HG03066 (cell line): ENCODE data around the gene GABRA5.
"Not testable (repeated sequence)": the region's sequence is repeated elsewhere in the genome, so short reads cannot be mapped to it uniquely, and the experiment has no call there.

Source experiments
- ATAC-seq: cut with Tn5 transposase; IDR thresholded peaks from one replicate; pipeline ENCODE4 v1.9.1; 2021; ENCODE audit warnings: low read depth; ENCODE audit not compliant: unreplicated experiment

The GABRA5 gene

GRCh38 chr15:26874774-26875475 lies 8.1 kb downstream of the GABRA5 start:
- no peak for ATAC-seq

- no peak for ATAC-seq
These were observed 8.6 kb downstream of the GABRA5 start for GRCh38 chr15:26875476-26875850.

GRCh38 chr15:26877831-26878230 lies 11.0 kb downstream of the GABRA5 start:
- ATAC-seq = no peak

GRCh38 chr15:26879706-26880105 lies 12.8 kb downstream of the GABRA5 start:
- no peak for ATAC-seq

- ATAC-seq = no peak
These were observed 15.2 kb downstream of the GABRA5 start for GRCh38 chr15:26882112-26882511.

GRCh38 chr15:26882616-26883365 lies 15.9 kb downstream of the GABRA5 start:
- no peak for ATAC-seq

- no peak for ATAC-seq
These were observed 16.6 kb downstream of the GABRA5 start for GRCh38 chr15:26883466-26883865.

GRCh38 chr15:26886566-26886965 lies 19.7 kb downstream of the GABRA5 start:
- no peak for ATAC-seq

GRCh38 chr15:26887926-26888666 lies 21.2 kb downstream of the GABRA5 start:
- no peak for ATAC-seq

- ATAC-seq = no peak
These were observed 21.9 kb downstream of the GABRA5 start for GRCh38 chr15:26888761-26889160.

GRCh38 chr15:26889298-26889898 lies 22.5 kb downstream of the GABRA5 start:
- no peak for ATAC-seq

GRCh38 chr15:26890451-26890850 lies 23.6 kb downstream of the GABRA5 start:
- ATAC-seq = no peak

- no peak for ATAC-seq
These were observed 24.1 kb downstream of the GABRA5 start for GRCh38 chr15:26890988-26891387.

- no peak for ATAC-seq
These were observed 24.8 kb downstream of the GABRA5 start for GRCh38 chr15:26891448-26892181.

GRCh38 chr15:26892182-26892518 lies 25.3 kb downstream of the GABRA5 start:
- no peak for ATAC-seq

- ATAC-seq = no peak
These were observed 25.8 kb downstream of the GABRA5 start for GRCh38 chr15:26892678-26893077.

GRCh38 chr15:26893351-26894065 lies 26.6 kb downstream of the GABRA5 start:
- ATAC-seq = no peak

- ATAC-seq = no peak
These were observed 27.3 kb downstream of the GABRA5 start for GRCh38 chr15:26894181-26894580.

- not testable (repeated sequence) for ATAC-seq
These were observed 28.5 kb downstream of the GABRA5 start for GRCh38 chr15:26895346-26895745.

GRCh38 chr15:26899658-26900057 lies 32.8 kb downstream of the GABRA5 start:
- no peak for ATAC-seq
